ENCODE measurements around the gene OSGIN1. TPM values are rescaled to one million over a fixed set of nuclear protein-coding genes. Genes with fewer than 3 reads are reported as not detected.

OSGIN1 gene
- total and polyA plus RNA-seq, 9 donors, result 0.65 to 9.3 (median 5.4) TPM

DNA sequence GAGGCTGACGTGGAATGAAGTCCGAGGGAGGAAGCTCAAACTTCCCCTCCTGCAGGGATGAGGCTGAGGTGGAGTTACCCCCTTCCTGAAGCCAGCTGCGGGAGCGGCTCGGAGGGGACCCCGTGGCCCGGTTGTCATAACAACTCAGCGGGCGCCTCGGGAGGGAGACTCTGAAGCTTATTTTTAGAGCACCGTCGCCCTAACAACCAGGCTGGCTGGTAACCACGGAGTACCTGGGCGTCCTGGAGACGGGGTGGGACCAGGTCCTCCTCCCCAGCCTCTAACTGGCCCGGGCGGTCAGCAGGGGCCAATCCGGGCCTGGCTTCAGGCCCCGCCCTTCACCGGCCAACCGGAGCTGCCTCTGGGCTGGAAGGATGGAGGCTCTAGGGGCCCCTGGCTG, 42.7 kb downstream of the OSGIN1 start:
- H3K4me3 ChIP-seq, result no peak overlapping the region
- WGBS, 3 donors, result 7 to 17% (median 10%) methylated on average over 21 of the region's 21 CpGs
- intact Hi-C loops (cut with DNase I), result no loop called here

DNA sequence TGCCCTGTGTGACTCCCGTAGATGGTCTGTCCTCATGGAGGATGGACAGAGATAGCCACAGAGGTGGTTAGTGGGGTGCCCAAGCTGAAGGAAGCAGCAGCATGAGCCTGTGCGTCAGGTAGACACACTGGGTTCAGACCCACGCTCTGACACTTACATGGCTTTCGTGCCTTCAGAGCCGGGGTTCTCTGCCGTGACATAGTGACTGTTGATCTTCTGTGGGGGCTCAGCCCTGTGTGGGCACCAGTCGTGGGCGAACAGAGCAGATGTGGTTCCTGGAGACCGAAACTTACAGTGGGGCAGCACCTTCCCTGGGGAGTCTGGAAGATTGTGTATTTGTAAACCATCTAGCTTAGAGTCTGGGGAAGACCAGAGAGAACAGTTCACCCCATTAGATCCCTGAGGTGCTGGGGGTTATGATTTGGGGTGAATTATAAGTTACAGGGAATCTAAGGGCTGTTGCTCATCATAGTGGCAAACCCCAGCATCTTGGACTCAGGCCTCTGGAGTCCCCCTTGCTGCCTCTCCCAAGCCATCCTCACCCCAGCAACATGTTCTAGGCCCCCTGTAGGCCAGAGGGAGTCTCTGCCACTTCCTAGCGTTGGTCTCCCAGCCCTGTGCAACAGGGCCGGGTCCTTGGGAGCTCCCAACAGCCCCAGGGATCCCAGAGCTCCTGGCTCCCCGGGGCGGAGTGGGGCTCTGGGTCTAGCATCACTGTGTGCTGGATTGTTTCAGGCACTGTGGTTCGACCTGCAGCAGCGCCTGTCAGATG, 43.6 kb downstream of the OSGIN1 start:
- no peaks in the 10 kb centered on the region for H3K27me3 ChIP-seq
- intact Hi-C loops (cut with DNase I), result no loop called here
- peaks cover 2% of the 10 kb centered on the region for H3K4me1 ChIP-seq (ENCODE audit: insufficient read depth)
- no peak for DNase-seq
- H3K4me3 ChIP-seq, result no peak overlapping the region
- TF ChIP-seq EP300 (IDR thresholded peaks at IDR 0.05), result no peak
- TF ChIP-seq, protein P1, sequence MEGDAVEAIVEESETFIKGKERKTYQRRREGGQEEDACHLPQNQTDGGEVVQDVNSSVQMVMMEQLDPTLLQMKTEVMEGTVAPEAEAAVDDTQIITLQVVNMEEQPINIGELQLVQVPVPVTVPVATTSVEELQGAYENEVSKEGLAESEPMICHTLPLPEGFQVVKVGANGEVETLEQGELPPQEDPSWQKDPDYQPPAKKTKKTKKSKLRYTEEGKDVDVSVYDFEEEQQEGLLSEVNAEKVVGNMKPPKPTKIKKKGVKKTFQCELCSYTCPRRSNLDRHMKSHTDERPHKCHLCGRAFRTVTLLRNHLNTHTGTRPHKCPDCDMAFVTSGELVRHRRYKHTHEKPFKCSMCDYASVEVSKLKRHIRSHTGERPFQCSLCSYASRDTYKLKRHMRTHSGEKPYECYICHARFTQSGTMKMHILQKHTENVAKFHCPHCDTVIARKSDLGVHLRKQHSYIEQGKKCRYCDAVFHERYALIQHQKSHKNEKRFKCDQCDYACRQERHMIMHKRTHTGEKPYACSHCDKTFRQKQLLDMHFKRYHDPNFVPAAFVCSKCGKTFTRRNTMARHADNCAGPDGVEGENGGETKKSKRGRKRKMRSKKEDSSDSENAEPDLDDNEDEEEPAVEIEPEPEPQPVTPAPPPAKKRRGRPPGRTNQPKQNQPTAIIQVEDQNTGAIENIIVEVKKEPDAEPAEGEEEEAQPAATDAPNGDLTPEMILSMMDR (IDR thresholded peaks at IDR 0.05), result no peak
- no peak for TF ChIP-seq POLR2A (IDR thresholded peaks at IDR 0.05)
- no peaks in the 10 kb centered on the region for H3K9me3 ChIP-seq
- WGBS, 3 donors, result 79 to 87% (median 85%) methylated on average over 15 of the region's 15 CpGs
- H3K27ac ChIP-seq, result no peak overlapping the region
- H3K36me3 ChIP-seq, result no peaks in the 10 kb centered on the region

More for the DNA sequence above, 42.7 kb downstream of the OSGIN1 start:
- no peak for DNase-seq
- Histone ChIP-seq H3K9me3 (no peaks in the 10 kb centered on the region), H3K27ac (no peak overlapping the region), H3K4me1 (ENCODE audit: insufficient read depth) (peaks cover 2% of the 10 kb centered on the region), H3K27me3 (no peaks in the 10 kb centered on the region), H3K36me3 (no peaks in the 10 kb centered on the region)
- TF ChIP-seq, protein P1 (IDR thresholded peaks at IDR 0.05), result no peak
- no peak for TF ChIP-seq EP300 (IDR thresholded peaks at IDR 0.05)

DNA sequence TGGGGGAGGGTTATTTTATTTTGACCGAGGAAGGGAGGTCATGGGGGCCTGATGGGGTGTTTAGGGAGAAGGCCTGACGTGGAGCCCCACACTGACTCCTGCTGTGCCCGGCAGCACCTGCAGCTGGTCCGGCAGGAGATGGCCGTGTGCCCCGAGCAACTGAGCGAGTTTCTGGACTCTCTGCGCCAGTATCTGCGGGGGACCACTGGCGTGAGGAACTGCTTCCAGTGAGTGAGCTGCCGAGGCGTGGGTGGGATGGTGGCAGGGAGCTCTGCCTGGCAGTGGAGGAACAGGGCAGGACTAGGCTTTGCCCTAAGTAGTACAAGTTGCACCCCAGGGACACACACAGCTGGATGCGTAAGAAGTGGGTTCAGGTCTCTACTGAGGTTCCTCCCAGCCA, 45.1 kb downstream of the OSGIN1 start:
- Histone ChIP-seq H3K27ac (no peak overlapping the region), H3K27me3 (no peaks in the 10 kb centered on the region), H3K4me3 (no peak overlapping the region), H3K4me1 (ENCODE audit: insufficient read depth) (peaks cover 2% of the 10 kb centered on the region), H3K36me3 (no peaks in the 10 kb centered on the region), H3K9me3 (no peaks in the 10 kb centered on the region)
- WGBS, 3 donors, result 86 to 89% (median 88%) methylated on average over 13 of the region's 13 CpGs
- intact Hi-C loops (cut with DNase I), result no loop called here
- no peak for DNase-seq
- TF ChIP-seq EP300 (IDR thresholded peaks at IDR 0.05) (no peak), POLR2A (IDR thresholded peaks at IDR 0.05) (no peak)
- TF ChIP-seq, protein P1 (IDR thresholded peaks at IDR 0.05), result no peak

DNA sequence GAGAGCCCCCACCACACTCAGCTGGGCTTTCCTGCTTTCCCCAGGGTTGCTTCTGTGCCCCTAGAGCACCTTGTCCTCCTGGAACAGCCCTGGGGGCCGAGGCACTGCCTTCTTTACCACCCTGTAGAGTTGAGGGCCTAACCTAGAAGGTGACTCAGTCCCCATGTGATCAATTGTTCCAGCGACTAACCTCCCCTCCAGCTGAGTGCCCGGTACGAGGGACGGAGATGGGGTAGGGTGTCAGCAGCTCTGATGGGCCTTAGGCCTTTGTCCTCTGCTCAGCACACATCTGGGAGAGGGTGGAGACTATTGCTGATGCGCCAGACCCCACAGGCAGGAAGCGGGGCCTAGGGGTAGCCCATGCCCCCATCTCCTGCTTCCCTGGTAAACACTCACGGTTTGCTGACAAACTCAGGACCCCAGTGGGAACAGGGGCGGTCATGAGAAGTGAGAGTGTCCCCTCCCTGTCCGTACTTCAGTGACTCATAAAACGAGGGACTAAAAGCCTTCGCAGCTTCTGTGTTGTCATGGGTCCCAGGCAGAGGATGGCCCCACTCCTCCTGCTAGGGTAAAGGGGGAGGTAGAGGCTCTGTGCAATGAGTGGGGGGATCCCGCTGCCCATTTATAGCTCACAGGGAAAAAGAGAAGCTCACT, 48.1 kb downstream of the OSGIN1 start:
- no peaks in the 10 kb centered on the region for H3K4me1 ChIP-seq (ENCODE audit: insufficient read depth)
- H3K36me3 ChIP-seq, result no peaks in the 10 kb centered on the region
- no peak for DNase-seq
- 73 to 84% (median 76%) methylated on average over 13 of the region's 13 CpGs for WGBS, 3 donors
- H3K9me3 ChIP-seq, result no peaks in the 10 kb centered on the region
- TF ChIP-seq EP300 (IDR thresholded peaks at IDR 0.05) (no peak), POLR2A (IDR thresholded peaks at IDR 0.05) (no peak)
- TF ChIP-seq, protein P1 (IDR thresholded peaks at IDR 0.05), result no peak
- intact Hi-C loops (cut with DNase I), result no loop called here
- no peak overlapping the region for H3K4me3 ChIP-seq
- no peak overlapping the region for H3K27ac ChIP-seq
- no peaks in the 10 kb centered on the region for H3K27me3 ChIP-seq

Data from ovary (tissue), 9 donors.